HepG2 (cell line): ENCODE measurements around the gene CRTAC1. TPM values are rescaled to one million over a fixed set of nuclear protein-coding genes. Genes with fewer than 3 reads are reported as not detected.

Source experiments
- ATAC-seq: fragments of 200-7000 bp; cut with Tn5 transposase; 3 replicates; pipeline ENCODE4 v1.9.1; 2020; ENCODE audit warnings: mild to moderate bottlenecking, moderate library complexity
- BruUV-seq: library from RNA; stranded (reverse); fragments of 400-500 nt; replicated peaks from 2 replicates; lab custom pipeline; 2021; lab: Mats Ljungman, UMichigan
- CTCF ChIA-PET: fragments of 300-600 bp; formaldehyde crosslinking; extraction: SDS; loops from one replicate; lab custom pipeline; 2021; ENCODE audit warnings: low total read pairs, inconsistent platforms, low intra/inter-chr PET ratio; lab: Yijun Ruan, JAX
- POLR2A ChIA-PET: fragments of 350-600 bp; sonication (Branson Sonifier 250); formaldehyde crosslinking; loops from one replicate; lab custom pipeline; 2020; ENCODE audit warnings: antibody characterized with exemption, inconsistent platforms; lab: Yijun Ruan, JAX
- DNase-seq: peaks from one replicate; pipeline ENCODE4 v3.0.0-alpha.2; 2015; ENCODE audit warnings: low spot score
- FAIRE-seq: peaks from 3 replicates; lab custom pipeline; 2011; peaks lifted over from hg19 to GRCh38; lab: Jason Lieb, UNC
- H2AFZ ChIP-seq: one replicate; pipeline ENCODE4 v1.6.1; 2011; ENCODE audit warnings: low read length, inconsistent platforms
- H3K27ac ChIP-seq: fragments of 300-600 bp; 3 replicates; pipeline ENCODE4 v1.8.0; 2011; ENCODE audit warnings: mixed run types, mild to moderate bottlenecking, mixed read lengths, low read length, inconsistent platforms; ENCODE audit not compliant: insufficient read depth; ENCODE audit errors: extremely low read length
- H3K27me3 ChIP-seq, 2 experiments: fragments of 200-600 bp in 1 of 2; 2 replicates in 1 of 2; 3 replicates in 1 of 2; pipeline versions ENCODE4 v1.6.0 to v1.8.0; 2011; ENCODE audit warnings: low read length in 2 of 2, mild to moderate bottlenecking in 2 of 2, moderate library complexity in 2 of 2, inconsistent platforms in 1 of 2; ENCODE audit not compliant: insufficient read depth in 2 of 2, control insufficient read depth in 1 of 2
- H3K36me3 ChIP-seq, 2 experiments: fragments of 200-600 bp in 1 of 2; replicated peaks in 1 of 2; 2 replicates in 1 of 2; 3 replicates in 1 of 2; pipeline versions ENCODE4 v1.5.1 to v1.8.0; 2011; ENCODE audit warnings: low read length in 2 of 2, inconsistent platforms in 1 of 2; ENCODE audit not compliant: insufficient read depth in 2 of 2, control insufficient read depth in 1 of 2
- H3K4me1 ChIP-seq: 2 replicates; pipeline ENCODE4 v1.5.1; 2012; ENCODE audit warnings: low read length, inconsistent platforms; ENCODE audit not compliant: insufficient read depth
- H3K4me2 ChIP-seq: 2 replicates; pipeline ENCODE4 v1.6.0; 2011; ENCODE audit warnings: low read depth, low read length, inconsistent platforms
- H3K4me3 ChIP-seq, 3 experiments: fragments of 200-600 bp in 1 of 3; sonication (generic), shearing (Covaris generic) in 1 of 3; replicated peaks in 1 of 3; 2 replicates each; pipeline ENCODE4 v1.5.1; 2011 to 2016; ENCODE audit warnings: low read length in 3 of 3, inconsistent platforms in 2 of 3, low read depth in 2 of 3, mild to moderate bottlenecking in 2 of 3, control low read depth in 1 of 3, mixed read lengths in 1 of 3; ENCODE audit not compliant: insufficient read depth in 1 of 3
- H3K79me2 ChIP-seq: one replicate; pipeline ENCODE4 v1.6.1; 2011; ENCODE audit warnings: low read length, inconsistent platforms; ENCODE audit not compliant: insufficient read depth
- H3K9ac ChIP-seq: 2 replicates; pipeline ENCODE4 v1.6.0; 2011; ENCODE audit warnings: mild to moderate bottlenecking, low read depth, low read length, inconsistent platforms; ENCODE audit not compliant: insufficient read depth
- H3K9me3 ChIP-seq: 2 replicates; pipeline ENCODE4 v1.5.1; 2012; ENCODE audit warnings: mild to moderate bottlenecking, low read length
- H4K20me1 ChIP-seq: 2 replicates; pipeline ENCODE4 v1.6.0; 2011; ENCODE audit warnings: inconsistent platforms, mild to moderate bottlenecking, low read length, moderate library complexity; ENCODE audit not compliant: insufficient read depth
- ARNT2 ChIP-seq: sonication (generic); formaldehyde crosslinking; IDR thresholded peaks from 2 replicates; pipeline ENCODE4 v1.8.0; 2022; ENCODE audit warnings: mild to moderate bottlenecking, low read depth, missing genetic modification reagents, moderate library complexity
- BHLHE40 ChIP-seq: IDR thresholded peaks from 2 replicates; pipeline ENCODE4 v1.6.1; 2011; ENCODE audit warnings: low read length, improper control_type of control experiment
- CCAR2 ChIP-seq: fragments of 200-400 bp; formaldehyde crosslinking; optimal IDR thresholded peaks from 2 replicates; pipeline ENCODE3; 2018; ENCODE audit warnings: low read depth, mild to moderate bottlenecking, low read length, moderate library complexity
- FOXO4 ChIP-seq: sonication (generic); formaldehyde crosslinking; conservative IDR thresholded peaks from 2 replicates; pipeline ENCODE4 v1.8.1; 2023; ENCODE audit warnings: missing genetic modification reagents
- GPN1 ChIP-seq: sonication (generic); formaldehyde crosslinking; IDR thresholded peaks from 2 replicates; pipeline ENCODE4 v1.5.1; 2020; ENCODE audit warnings: missing genetic modification reagents, borderline replicate concordance
- HINFP ChIP-seq: sonication (generic); formaldehyde crosslinking; IDR thresholded peaks from 2 replicates; pipeline ENCODE4 v1.4.0; 2020; ENCODE audit warnings: low read depth, mild to moderate bottlenecking, missing genetic modification reagents
- MATR3 ChIP-seq: sonication (generic); formaldehyde crosslinking; IDR thresholded peaks from 2 replicates; pipeline ENCODE4 v1.4.0; 2020; ENCODE audit warnings: missing genetic modification reagents
- MXD4 ChIP-seq: IDR thresholded peaks from 2 replicates; pipeline ENCODE4 v1.6.1; 2016; ENCODE audit warnings: mild to moderate bottlenecking, missing biosample characterization, missing genetic modification reagents
- NFKB2 ChIP-seq: sonication (generic); formaldehyde crosslinking; IDR thresholded peaks from 2 replicates; pipeline ENCODE4 v1.4.0; 2020; ENCODE audit warnings: missing genetic modification reagents, borderline replicate concordance
- PAF1 ChIP-seq: IDR thresholded peaks from 2 replicates; pipeline ENCODE4 v1.6.1; 2016; ENCODE audit warnings: missing genetic modification reagents, missing compliant biosample characterization
- PHB2 ChIP-seq: fragments of 450-650 bp; IDR thresholded peaks from 2 replicates; pipeline ENCODE4 v1.6.1; 2018; ENCODE audit not compliant: partially characterized antibody
- PLRG1 ChIP-seq: fragments of 450-650 bp; conservative IDR thresholded peaks from 2 replicates; pipeline ENCODE4 v1.6.1; 2016
- U2AF1 ChIP-seq: fragments of 200-400 bp; formaldehyde crosslinking; optimal IDR thresholded peaks from 2 replicates; pipeline ENCODE3; 2017; ENCODE audit warnings: mild to moderate bottlenecking, low read depth, low read length
- ZBTB39 ChIP-seq: sonication (generic); formaldehyde crosslinking; IDR thresholded peaks from 2 replicates; pipeline ENCODE4 v1.5.0; 2020; ENCODE audit warnings: missing genetic modification reagents
- ZHX1 ChIP-seq: sonication (generic); formaldehyde crosslinking; IDR thresholded peaks from 2 replicates; pipeline ENCODE4 v1.8.1; 2022; ENCODE audit warnings: low read depth, mild to moderate bottlenecking, missing genetic modification reagents
- ZNF382 ChIP-seq: sonication (generic); formaldehyde crosslinking; IDR thresholded peaks from 2 replicates; pipeline ENCODE4 v1.5.0; 2020; ENCODE audit warnings: missing genetic modification reagents, mild to moderate bottlenecking, borderline replicate concordance
- ZNF530 ChIP-seq: sonication (generic); formaldehyde crosslinking; IDR thresholded peaks from 2 replicates; pipeline ENCODE4 v1.5.0; 2020; ENCODE audit warnings: low read depth, mild to moderate bottlenecking, missing genetic modification reagents
- ZNF577 ChIP-seq: sonication (generic); formaldehyde crosslinking; IDR thresholded peaks from 2 replicates; pipeline ENCODE4 v1.4.0; 2020; ENCODE audit warnings: mild to moderate bottlenecking, low read depth, missing genetic modification reagents, borderline replicate concordance
- in situ Hi-C: cut with HindIII; loops from 2 replicates; pipeline ENCODE4 v1.10.0; 2017; ENCODE audit warnings: low pct_unique_long_range_greater_than_20kb; ENCODE audit not compliant: extremely low pct_ligation_motif_present
- intact Hi-C: fragments of 100-400 bp; cut with micrococcal nuclease; formaldehyde crosslinking; loops from one replicate; pipeline ENCODE4 v1.10.0; 2022; ENCODE audit not compliant: unreplicated experiment
- polyA plus RNA-seq, 8 experiments: library from polyadenylated mRNA; depleted of rRNA in 3 of 8; stranded (reverse) in 7 of 8; unstranded in 1 of 8; fragments of >200 nt; fragmentation: Illumina TruSeq in 4 of 8; extraction: Trizol in 4 of 8; gene quantifications; 2 replicates each; pipeline versions ENCODE4 v1.2.1 to v1.2.3, GENCODE V29; 2011 to 2016; ENCODE audit warnings: low read depth in 4 of 8, missing spikeins in 1 of 8, mixed read lengths in 1 of 8; ENCODE audit not compliant: insufficient read depth in 1 of 8
- total RNA-seq, 5 experiments: library from RNA; depleted of rRNA; stranded (reverse); fragments of >200 nt; fragmentation: Illumina TruSeq; extraction: Trizol; gene quantifications; 2 replicates each; pipeline ENCODE4 v1.2.3, GENCODE V29; 2016; ENCODE audit warnings: low read depth in 1 of 5

Gene CRTAC1
- total and polyA plus RNA-seq, 2 of the 13 experiments (the other 11 are each of a cell fraction or from before 2014, with no cell fraction given), result not detected

DNA sequence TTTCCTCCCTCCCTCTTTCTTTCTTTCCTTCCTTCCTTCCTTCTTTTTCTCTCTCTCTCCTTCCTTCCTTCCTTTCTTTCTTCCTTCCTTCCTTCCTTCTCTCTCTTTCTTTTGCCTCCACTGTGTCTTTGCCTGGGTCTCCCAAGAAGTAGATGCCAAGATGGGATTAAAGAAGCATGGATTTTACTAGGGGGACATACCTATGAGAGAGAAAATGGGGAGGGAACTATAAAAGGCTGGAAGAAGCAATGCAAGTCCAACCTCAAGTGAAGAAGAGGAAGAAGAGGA lies 33.3 kb upstream of the CRTAC1 start:
- in situ Hi-C loops (no loop called here), intact Hi-C loops (no loop called here)
- H3K9me3 ChIP-seq, result no peaks in the 10 kb centered on the region
- H3K27me3 ChIP-seq, result no peaks in the 10 kb centered on the region; a peak in 1 of 5 replicates
- FAIRE-seq (no peak), ATAC-seq (no peak), DNase-seq (no peak)
- H3K4me3 ChIP-seq, result no peak overlapping the region
- no peaks in the 10 kb centered on the region for H3K4me1 ChIP-seq
- BruUV-seq, result no TSS peak
- no peak overlapping the region for H3K4me2 ChIP-seq
- POLR2A ChIA-PET, result no interaction called here
- TF ChIP-seq FOXO4 (no peak), PLRG1 (no peak), ZNF382 (CRISPR knock-in tag) (no peak), CCAR2 (no peak), PAF1 (no peak), PHB2 (no peak), ZHX1 (CRISPR knock-in tag) (no peak), NFKB2 (no peak), MATR3 (CRISPR knock-in tag) (no peak), MXD4 (CRISPR knock-in tag) (no peak), HINFP (CRISPR knock-in tag) (no peak), U2AF1 (no peak), ARNT2 (no peak), ZBTB39 (CRISPR knock-in tag) (no peak), ZNF530 (CRISPR knock-in tag) (no peak), BHLHE40 (no peak), ZNF577 (CRISPR knock-in tag) (no peak), GPN1 (no peak)
- no peaks in the 10 kb centered on the region for H4K20me1 ChIP-seq
- no peaks in the 10 kb centered on the region for H3K36me3 ChIP-seq
- no peak overlapping the region for H3K9ac ChIP-seq
- no peak overlapping the region for H2AFZ ChIP-seq
- CTCF ChIA-PET, result no interaction called here
- H3K27ac ChIP-seq, result no peak overlapping the region
- H3K79me2 ChIP-seq, result no peaks in the 10 kb centered on the region
